ENCODE data around the gene KHDC1.
"Not testable (repeated sequence)": the region's sequence is repeated elsewhere in the genome, so short reads cannot be mapped to it uniquely, and the experiment has no call there.

Gene KHDC1

GRCh38 chr6:73250016-73250415 lies 13.0 kb downstream of the KHDC1 start:
- DNase-seq (ENCODE audit: low read depth): no peak

DNA sequence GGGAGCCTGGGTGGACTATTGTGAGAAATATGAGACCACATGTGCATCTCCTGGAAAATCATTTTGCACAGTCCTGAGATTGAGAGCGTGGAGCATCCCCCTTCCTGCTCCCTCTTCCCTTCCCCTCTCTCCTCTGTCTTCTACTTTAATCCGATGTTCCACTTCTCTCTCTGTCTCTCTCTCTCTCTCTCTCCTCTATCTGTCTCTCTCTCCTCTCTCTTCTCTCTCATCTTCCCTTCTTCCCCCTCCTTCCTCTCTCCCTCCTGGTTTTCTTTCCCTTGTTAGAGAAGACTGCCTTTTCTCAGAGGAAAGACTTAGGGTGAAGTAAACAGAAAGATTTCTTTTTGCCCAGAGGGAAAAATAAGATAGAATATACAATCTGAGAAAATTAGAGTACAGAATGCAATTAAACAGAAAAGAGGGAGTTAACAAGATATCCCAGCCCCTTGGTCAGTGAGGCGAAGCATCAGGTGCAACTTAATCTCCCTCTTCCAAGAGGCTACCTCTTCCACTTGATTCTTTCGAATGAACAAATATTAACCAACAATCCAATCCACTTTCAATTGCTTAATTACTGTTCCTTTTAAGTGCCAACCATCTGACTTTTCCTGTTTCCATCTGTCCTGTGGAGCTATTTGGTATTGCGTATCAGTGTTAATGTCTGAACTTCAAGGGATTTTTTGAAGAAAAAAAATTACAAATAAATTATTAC lies 14.6 kb downstream of the KHDC1 start:
- no peak for DNase-seq (ENCODE audit: low read depth)

DNA sequence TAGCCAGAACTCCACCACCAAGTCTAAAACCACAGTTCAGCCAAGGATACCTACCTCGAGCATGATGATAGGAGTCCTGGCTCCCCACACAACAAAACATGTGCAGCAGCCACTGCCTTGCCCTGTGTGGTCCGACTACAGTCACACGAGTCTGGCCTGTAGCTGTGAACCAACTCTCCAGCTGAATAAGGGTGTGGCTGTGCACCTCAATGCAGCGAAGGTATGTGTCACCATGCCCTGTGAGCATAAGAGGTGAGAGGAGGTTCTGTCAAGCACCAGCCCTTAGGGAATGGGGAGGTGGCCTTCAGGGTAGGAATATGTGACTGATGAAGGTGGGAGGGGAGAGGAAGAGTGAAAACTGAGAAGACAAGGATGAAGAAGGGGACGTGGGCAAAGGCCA lies 21.0 kb downstream of the KHDC1 start:
- no peak for DNase-seq (ENCODE audit: low read depth)

GRCh38 chr6:73240730-73241129 lies 22.3 kb downstream of the KHDC1 start:
- no peak for DNase-seq (ENCODE audit: low read depth)

DNA sequence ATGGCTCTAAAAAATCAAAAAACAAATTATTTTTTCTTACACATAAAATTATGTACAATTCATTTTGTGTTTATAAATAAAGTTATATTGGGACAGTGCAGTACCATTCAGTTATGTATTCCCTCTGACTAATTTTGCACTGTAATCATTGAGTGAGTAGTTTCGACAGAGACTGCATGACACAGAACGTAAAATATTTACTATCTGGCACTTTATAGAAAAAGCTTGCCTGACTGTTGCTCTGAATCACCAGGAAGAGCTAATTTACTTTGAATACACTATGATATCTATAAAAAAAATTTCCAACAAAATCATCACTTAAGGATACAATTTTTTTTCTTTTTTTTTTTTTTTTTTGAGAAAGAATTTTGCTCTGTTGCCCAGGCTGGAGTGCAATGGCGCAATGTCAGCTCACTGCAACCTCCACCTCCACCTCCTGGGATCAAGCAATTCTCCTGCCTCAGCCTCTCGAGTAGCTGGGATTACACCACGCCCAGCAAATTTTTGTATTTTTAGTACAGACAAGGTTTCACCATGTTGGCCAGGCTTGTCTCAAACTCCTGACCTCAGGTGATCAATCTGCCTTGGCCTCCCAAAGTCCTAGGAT lies 26.7 kb downstream of the KHDC1 start:
- DNase-seq (ENCODE audit: low read depth): peak; percentile 68

GRCh38 chr6:73234733-73235132 lies 28.3 kb downstream of the KHDC1 start:
- DNase-seq (ENCODE audit: low read depth): peak; percentile 50

DNA sequence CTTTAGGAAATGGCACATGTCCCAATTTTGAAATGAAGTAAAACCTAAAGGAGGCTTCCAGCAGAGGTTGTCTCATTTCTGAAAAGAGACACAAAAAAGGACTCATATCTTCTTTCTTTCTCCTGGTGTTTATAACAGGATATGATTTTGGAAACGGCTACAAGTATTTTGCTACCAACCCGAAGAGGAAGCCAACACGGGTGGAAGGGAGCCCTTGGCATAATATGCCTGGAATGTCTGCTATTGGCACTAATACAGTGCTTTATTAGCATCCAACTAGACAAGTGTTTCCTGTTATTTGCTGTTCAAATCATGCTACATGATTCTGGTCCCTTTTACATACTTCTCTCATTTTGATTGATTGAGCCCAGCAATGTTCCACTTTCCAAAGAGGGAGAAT lies 29.0 kb downstream of the KHDC1 start:
- not testable (repeated sequence) for DNase-seq (ENCODE audit: low read depth)

DNA sequence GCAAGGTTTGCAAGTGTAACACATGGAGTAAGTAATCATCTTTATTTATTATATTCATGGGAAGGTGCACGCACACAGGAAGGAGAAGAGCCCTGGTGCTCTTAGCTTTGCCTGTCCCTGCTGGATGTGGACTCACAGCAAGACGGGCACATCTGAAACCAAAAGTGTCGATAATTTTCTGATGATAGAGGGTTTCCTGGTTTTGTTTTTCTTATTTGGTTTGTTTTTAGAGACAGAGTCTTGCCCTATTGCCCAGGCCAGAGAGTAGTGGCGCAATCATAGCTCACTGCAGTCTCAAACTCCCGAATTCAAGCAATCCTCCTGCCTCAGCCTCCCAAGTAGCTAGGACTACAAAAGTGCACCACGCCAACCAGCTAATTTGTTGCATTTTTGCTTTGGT lies 29.9 kb downstream of the KHDC1 start:
- DNase-seq (ENCODE audit: low read depth): no peak

- DNase-seq (ENCODE audit: low read depth): no peak
Measured at GRCh38 chr6:73231986-73232391, 31.0 kb downstream of the KHDC1 start.

GRCh38 chr6:73227606-73228255 lies 35.3 kb downstream of the KHDC1 start:
- no peak for DNase-seq (ENCODE audit: low read depth)

GRCh38 chr6:73225396-73225795 lies 37.6 kb downstream of the KHDC1 start, which contains the start of gene KHDC1L:
KHDC1L (minus strand) TSS chr6:73225496; CDS start chr6:73225408, 88 bp downstream.
- DNase-seq (ENCODE audit: low read depth): no peak

DNA sequence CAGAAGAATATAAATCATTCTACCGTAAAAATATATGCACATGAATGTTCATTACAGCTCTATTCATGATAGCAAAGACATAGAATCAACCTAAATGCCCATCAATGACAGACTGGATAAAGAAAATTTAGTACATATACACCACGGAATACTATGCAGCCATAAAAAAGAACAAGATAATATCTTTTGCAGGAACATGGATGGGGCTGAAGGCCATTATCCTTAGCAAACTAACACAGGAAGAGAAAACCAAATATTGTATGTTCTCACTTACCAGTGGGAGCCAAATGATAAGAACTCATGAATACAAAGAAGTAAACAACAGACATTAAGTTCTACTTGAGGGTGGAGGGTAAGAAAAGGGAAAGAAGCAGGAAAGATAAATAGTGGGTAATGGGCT lies 46.1 kb downstream of the KHDC1 start:
- no peak for DNase-seq (ENCODE audit: low read depth)

GRCh38 chr6:73209117-73209516 lies 53.9 kb downstream of the KHDC1 start:
- no peak for DNase-seq (ENCODE audit: low read depth)

- DNase-seq (ENCODE audit: low read depth): no peak
Measured at GRCh38 chr6:73207221-73207837, 55.7 kb downstream of the KHDC1 start.

GRCh38 chr6:73204252-73204651 lies 58.7 kb downstream of the KHDC1 start:
- no peak for DNase-seq (ENCODE audit: low read depth)

DNA sequence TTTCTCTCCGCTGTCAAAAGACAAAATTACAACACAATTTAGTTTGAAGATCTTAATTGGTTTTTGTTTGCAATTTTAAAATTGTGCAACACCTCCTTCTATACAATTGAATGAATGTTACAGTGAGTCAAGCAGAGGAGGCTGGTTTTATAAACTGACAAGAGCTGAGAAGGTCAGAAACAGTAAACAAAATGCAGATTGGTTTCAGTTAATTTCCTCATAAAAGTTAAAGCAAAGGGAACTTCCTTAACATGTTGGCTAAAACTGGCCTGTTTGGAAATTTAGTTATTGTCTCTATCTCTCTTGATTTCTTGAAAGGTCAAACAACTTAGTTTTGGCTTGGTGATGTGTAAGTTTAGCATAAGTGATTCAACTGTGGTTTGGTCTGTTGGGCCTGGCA lies 59.9 kb downstream of the KHDC1 start:
- DNase-seq (ENCODE audit: low read depth): no peak

DNA sequence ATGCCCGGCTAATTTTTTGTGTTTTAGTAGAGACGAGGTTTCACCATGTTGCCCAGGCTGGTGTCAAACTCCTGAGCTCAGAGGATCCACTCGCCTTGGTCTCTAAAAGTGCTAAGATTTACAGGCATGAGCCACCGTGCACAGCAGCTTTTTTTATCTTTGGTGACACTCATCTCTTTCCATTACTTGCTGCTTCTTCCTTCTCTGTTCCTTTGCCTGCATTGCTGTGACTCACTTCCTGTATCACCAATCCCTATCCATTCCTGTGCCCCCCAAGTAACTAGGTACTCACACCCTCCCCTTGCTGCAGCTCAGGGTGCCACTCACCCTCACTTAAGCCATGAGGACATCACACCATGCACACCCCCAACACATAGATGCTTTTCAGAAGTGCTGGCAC lies 62.3 kb downstream of the KHDC1 start:
- no peak for DNase-seq (ENCODE audit: low read depth)

DNA sequence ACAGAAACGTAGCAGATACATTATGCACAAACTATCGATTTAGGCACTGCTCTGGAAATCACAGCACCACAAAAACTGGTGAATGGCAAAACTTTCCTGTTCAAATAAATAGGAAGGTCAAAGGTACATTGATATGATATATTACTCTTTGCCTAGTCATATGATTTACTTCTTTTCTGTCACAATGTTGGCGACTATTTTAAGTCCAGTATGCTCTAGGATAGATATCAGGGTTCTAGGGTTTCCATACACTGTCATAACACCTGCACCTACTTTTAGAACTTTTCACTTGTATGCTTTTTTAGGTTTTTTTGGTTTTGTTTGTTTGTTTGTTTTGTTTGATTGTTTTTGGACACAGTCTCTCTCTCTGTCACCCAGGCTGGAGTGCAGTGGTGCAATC lies 62.7 kb downstream of the KHDC1 start:
- no peak for DNase-seq (ENCODE audit: low read depth)

DNA sequence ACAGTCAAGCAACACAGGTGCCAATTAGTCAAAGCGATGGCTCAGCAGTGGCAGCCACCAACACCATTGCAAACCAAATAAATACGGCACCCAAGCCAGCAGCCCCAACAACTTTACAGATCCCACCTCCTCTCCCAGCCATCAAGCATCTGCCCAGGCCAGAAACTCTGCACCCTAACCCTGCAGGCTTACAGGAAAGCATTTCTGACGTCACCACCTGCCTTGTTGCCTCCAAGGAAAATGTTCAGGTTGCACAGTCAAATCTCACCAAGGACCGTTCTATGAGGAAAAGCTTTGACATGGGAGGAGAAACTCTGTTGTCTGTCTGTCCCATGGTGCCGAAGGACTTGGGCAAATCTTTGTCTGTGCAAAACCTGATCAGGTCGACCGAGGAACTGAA lies 68.3 kb downstream of the KHDC1 start:
- no peak for DNase-seq (ENCODE audit: low read depth)

- DNase-seq (ENCODE audit: low read depth): not testable (repeated sequence)
Measured at GRCh38 chr6:73193302-73193701, 69.7 kb downstream of the KHDC1 start.
